Activated CD4-positive, alpha-beta memory T cell treated with anti-CD3 and anti-CD28 coated beads for 36 hours (primary cell): ENCODE data around the gene ATR. TPM values are rescaled to one million over a fixed set of nuclear protein-coding genes. Genes with fewer than 3 reads are reported as not detected.

Experiments used
- CTCF ChIA-PET: fragments of 350-600 bp; sonication (Branson Sonifier 250); formaldehyde crosslinking; loops from one replicate; lab custom pipeline; 2021; ENCODE audit warnings: antibody characterized with exemption, inconsistent platforms; lab: Charles Lee
- POLR2A ChIA-PET: fragments of 350-600 bp; sonication (Branson Sonifier 250); formaldehyde crosslinking; loops from one replicate; lab custom pipeline; 2021; ENCODE audit warnings: antibody characterized with exemption; lab: Charles Lee
- DNase-seq: peaks from one replicate; pipeline ENCODE4 v3.0.0-alpha.2; 2020
- H3K27ac Mint-ChIP-seq: one replicate; pipeline ENCODE4 v1.8.0; 2021; ENCODE audit warnings: mixed read lengths
- H3K27me3 Mint-ChIP-seq: one replicate; pipeline ENCODE4 v1.8.0; 2021; ENCODE audit warnings: mixed read lengths
- H3K36me3 Mint-ChIP-seq: one replicate; pipeline ENCODE4 v1.8.0; 2021; ENCODE audit warnings: mixed read lengths
- H3K4me1 Mint-ChIP-seq: one replicate; pipeline ENCODE4 v1.8.0; 2021; ENCODE audit warnings: low read depth, mixed read lengths
- H3K4me3 Mint-ChIP-seq: one replicate; pipeline ENCODE4 v1.8.0; 2021; ENCODE audit warnings: mild to moderate bottlenecking, mixed read lengths
- H3K9me3 Mint-ChIP-seq: one replicate; pipeline ENCODE4 v1.8.0; 2021; ENCODE audit warnings: mixed read lengths
- intact Hi-C: fragments of 100-400 bp; cut with micrococcal nuclease; formaldehyde crosslinking; loops from one replicate; pipeline ENCODE4 v1.15.1; 2023
- total RNA-seq, 2 experiments: library from RNA; stranded (reverse); gene quantifications; one replicate each; pipeline ENCODE4 v1.2.3, GENCODE V29; 2021

The ATR gene
- total RNA-seq = 10 to 100 TPM; 41.6 to 42.3 TPM

DNA sequence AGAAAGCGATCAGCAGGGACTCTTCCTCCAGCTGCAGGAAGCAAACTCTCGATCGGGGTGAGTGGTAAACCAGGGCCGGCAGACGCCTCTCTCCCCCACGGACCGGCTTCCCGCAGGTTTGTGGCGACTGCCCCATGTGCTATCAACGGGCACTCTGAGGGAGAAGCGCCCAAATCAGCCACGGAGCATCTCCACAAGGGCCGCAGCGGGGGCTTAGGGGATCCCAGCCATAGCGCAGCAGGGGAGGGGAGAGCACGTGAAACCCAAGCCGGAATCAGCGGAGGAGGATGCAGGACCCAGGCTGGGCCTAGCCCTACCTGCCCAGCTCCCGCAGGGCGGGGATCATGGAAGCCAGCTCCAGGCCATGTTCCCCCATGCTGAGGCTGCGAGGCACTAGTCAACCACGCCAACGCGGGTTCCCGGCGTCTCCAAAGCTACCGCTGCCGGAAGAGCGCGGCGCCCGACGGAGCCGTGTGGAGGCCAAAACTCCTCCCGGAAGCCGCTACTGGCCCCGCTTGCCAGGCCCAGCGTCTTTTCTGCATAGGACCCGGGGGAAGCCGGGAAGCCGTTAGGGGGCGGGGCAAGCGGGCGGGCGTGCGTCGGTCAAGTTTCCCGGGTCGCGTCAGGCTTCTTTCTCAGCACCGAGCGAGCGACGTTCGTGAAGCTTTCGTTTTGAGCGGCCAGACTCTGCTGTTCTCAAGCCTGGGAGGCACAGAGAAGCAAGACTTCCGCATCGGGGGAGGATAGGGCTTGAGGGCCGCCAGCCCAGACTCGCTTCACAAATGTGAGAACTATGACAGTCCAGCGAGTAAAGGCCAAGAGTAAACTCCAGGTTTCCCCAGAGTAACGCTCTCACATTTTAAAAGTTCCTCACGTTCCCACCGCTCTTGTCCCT is at the start of gene ATR:
ATR (minus strand) TSS at position 405 of the 895 bp plus-strand sequence; CDS start at position 376, 29 bp downstream.
- peaks cover 12% of the 10 kb centered on the region for H3K36me3 Mint-ChIP-seq
- peak within 1 kb of the TSS; percentile 94 for H3K27ac Mint-ChIP-seq
- H3K9me3 Mint-ChIP-seq = no peaks in the 10 kb centered on the region
- peak within 1 kb of the TSS; percentile 98 for H3K4me3 Mint-ChIP-seq
- ChIA-PET POLR2A (interaction anchor here (0.6 to 3.4 kb wide), 9 partner anchors 10 to 423 kb away, joined by 3 to 26 read pairs (median 6); partner anchors contain the start of genes PLS1, TRPC1, U2SURP and XRN1), CTCF (interaction anchor here (0.6 to 1.1 kb wide), 3 partner anchors 8 to 424 kb away, joined by 3 to 5 read pairs (median 3); no protein-coding TSS in a partner anchor)
- peak; percentile 98 for DNase-seq
- H3K4me1 Mint-ChIP-seq = peaks cover 43% of the 10 kb centered on the region
- intact Hi-C loops = loop anchor here (1.0 to 5.0 kb wide), 8 partner anchors 18 to 1636 kb away; partner anchors contain the start of genes PLS1, SLC25A36, TRPC1 and U2SURP
- no peaks in the 10 kb centered on the region for H3K27me3 Mint-ChIP-seq

- Mint-ChIP-seq H3K27me3 (no peaks in the 10 kb centered on the region), H3K36me3 (no peaks in the 10 kb centered on the region), H3K27ac (no peak overlapping the region), H3K4me3 (no peak overlapping the region), H3K4me1 (no peaks in the 10 kb centered on the region), H3K9me3 (no peaks in the 10 kb centered on the region)
- DNase-seq = no peak
- ChIA-PET CTCF (no interaction called here), POLR2A (no interaction called here)
- intact Hi-C loops = no loop called here
Observed at GRCh38 chr3:142626971-142627370, 48.4 kb upstream of the ATR start.

GRCh38 chr3:142625153-142625440 is 46.6 kb upstream of the ATR start:
- no peak overlapping the region for H3K4me3 Mint-ChIP-seq
- intact Hi-C loops = no loop called here
- H3K27ac Mint-ChIP-seq = no peak overlapping the region
- CTCF ChIA-PET = interaction anchor here (1.6 kb wide), 1 partner anchor 15 kb away, joined by 4 read pairs; no protein-coding TSS in a partner anchor
- H3K27me3 Mint-ChIP-seq = no peaks in the 10 kb centered on the region
- DNase-seq = no peak
- H3K4me1 Mint-ChIP-seq = no peaks in the 10 kb centered on the region
- POLR2A ChIA-PET = interaction anchor here (0.6 kb wide), 1 partner anchor 1837 kb away, joined by 3 read pairs; no protein-coding TSS in a partner anchor
- no peaks in the 10 kb centered on the region for H3K36me3 Mint-ChIP-seq
- no peaks in the 10 kb centered on the region for H3K9me3 Mint-ChIP-seq

DNA sequence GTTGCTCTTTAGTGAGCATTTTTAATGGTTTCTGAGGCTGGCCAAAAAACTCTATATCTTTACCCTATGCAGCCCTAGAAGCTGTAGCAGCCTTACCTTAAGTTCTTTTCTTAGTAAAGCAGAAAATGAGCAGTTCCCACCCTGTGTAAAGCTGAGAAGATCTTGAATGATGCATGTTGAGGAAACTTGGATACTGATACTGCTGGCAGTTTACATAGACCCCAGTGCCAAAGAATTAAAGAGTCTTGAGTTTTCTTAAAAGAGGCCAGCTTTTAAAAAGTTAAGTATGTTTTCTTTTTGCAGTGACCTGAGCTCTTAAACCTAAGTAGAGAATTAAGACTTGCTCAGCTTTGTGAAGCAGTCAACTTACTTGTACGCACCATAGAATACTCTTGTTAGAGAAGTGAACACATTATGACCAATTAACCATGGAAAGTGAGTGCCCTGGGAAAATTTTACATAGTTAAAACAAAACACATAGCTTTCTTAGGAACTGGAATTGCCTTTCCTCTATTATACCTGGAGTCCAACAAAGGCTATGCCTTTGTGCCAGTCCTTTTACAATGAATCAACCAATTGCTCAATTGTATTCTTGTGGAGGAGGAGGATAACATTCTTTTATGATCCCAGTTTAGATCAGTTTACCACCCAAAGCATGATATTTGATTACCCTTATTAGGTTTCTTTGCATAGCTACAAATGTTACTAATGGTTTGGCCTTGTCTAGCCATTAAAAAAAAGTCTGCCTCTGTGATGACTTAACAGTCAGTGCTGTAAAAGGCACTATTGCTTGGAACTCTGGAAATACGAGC is 46.0 kb upstream of the ATR start:
- no peak for DNase-seq
- Mint-ChIP-seq H3K4me1 (no peaks in the 10 kb centered on the region), H3K36me3 (no peaks in the 10 kb centered on the region), H3K9me3 (no peaks in the 10 kb centered on the region), H3K4me3 (no peak overlapping the region), H3K27ac (no peak overlapping the region), H3K27me3 (no peaks in the 10 kb centered on the region)
- CTCF ChIA-PET = interaction anchor here (1.6 kb wide), 1 partner anchor 14 kb away, joined by 4 read pairs; no protein-coding TSS in a partner anchor
- POLR2A ChIA-PET = interaction anchor here (0.6 kb wide), 2 partner anchors 217 to 1836 kb away, joined by 3 read pairs; no protein-coding TSS in a partner anchor
- intact Hi-C loops = no loop called here

GRCh38 chr3:142623194-142623593 is 44.7 kb upstream of the ATR start:
- ChIA-PET CTCF (no interaction called here), POLR2A (no interaction called here)
- no peak for DNase-seq
- no peaks in the 10 kb centered on the region for H3K4me1 Mint-ChIP-seq
- H3K4me3 Mint-ChIP-seq = no peak overlapping the region
- no peaks in the 10 kb centered on the region for H3K36me3 Mint-ChIP-seq
- no peaks in the 10 kb centered on the region for H3K27me3 Mint-ChIP-seq
- H3K27ac Mint-ChIP-seq = no peak overlapping the region
- intact Hi-C loops = no loop called here
- no peaks in the 10 kb centered on the region for H3K9me3 Mint-ChIP-seq

- Mint-ChIP-seq H3K9me3 (no peaks in the 10 kb centered on the region), H3K4me1 (no peaks in the 10 kb centered on the region), H3K27ac (no peak overlapping the region), H3K36me3 (no peaks in the 10 kb centered on the region), H3K27me3 (no peaks in the 10 kb centered on the region), H3K4me3 (no peak overlapping the region)
- no peak for DNase-seq
- CTCF ChIA-PET = no interaction called here
- POLR2A ChIA-PET = no interaction called here
- intact Hi-C loops = no loop called here
Observed at GRCh38 chr3:142622405-142622804, 43.9 kb upstream of the ATR start.

DNA sequence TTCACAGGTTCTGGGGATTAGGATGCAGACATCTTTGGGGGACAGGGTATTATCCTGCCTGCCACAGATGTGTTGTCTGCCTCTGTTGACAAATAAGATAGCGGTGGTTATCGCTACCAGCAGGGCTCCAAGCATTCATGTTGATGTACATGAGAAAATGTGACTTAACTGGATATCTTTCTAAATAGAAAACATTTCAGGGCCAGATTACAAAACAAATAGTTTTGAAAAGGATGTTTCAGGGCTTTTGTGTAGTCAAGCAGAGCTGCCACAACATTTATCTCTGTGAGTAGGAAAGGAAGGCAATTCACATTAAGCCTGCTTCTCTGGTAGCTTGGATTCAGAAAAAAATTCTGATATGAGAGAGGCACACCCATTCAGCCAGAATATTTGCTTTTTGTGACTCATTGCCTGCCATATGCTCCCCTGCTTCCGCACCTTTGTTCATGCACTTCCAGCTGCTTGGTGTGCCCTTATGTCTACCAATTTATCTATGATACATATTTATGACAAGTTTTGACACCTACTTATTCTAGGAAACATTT is 40.5 kb upstream of the ATR start:
- POLR2A ChIA-PET = interaction anchor here (1.1 kb wide), 1 partner anchor 8 kb away, joined by 3 read pairs; no protein-coding TSS in a partner anchor
- Mint-ChIP-seq H3K4me3 (no peak overlapping the region), H3K36me3 (no peaks in the 10 kb centered on the region)

DNA sequence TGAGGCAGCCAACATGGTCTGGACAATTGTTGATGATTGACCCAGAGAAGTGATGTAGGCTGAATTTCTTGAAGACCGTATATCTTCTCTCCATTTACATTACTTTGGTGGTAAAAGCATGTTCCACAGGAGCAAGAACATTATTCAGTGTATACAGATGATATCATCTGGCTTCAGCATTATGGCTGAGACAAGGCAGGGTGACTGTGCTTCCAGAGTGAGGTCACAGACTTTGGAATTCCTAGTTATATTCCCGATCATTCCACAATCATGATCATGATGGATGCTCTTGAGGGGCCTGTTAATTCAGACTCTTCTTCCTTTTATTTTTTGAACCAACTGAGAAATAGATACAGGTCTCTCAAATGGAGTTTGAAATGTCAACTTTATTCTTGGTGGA is 36.6 kb upstream of the ATR start:
- no peak for DNase-seq
- CTCF ChIA-PET = no interaction called here
- intact Hi-C loops = no loop called here
- no peak overlapping the region for H3K4me3 Mint-ChIP-seq
- no peaks in the 10 kb centered on the region for H3K36me3 Mint-ChIP-seq
- H3K9me3 Mint-ChIP-seq = no peaks in the 10 kb centered on the region
- H3K27me3 Mint-ChIP-seq = no peaks in the 10 kb centered on the region
- no peak overlapping the region for H3K27ac Mint-ChIP-seq
- POLR2A ChIA-PET = no interaction called here
- no peaks in the 10 kb centered on the region for H3K4me1 Mint-ChIP-seq

More for the DNA sequence above, 40.5 kb upstream of the ATR start:
- Mint-ChIP-seq H3K9me3 (no peaks in the 10 kb centered on the region), H3K27me3 (no peaks in the 10 kb centered on the region), H3K4me1 (no peaks in the 10 kb centered on the region), H3K27ac (no peak overlapping the region)
- intact Hi-C loops = no loop called here
- CTCF ChIA-PET = no interaction called here
- DNase-seq = no peak

- Mint-ChIP-seq H3K9me3 (no peaks in the 10 kb centered on the region), H3K27ac (no peak overlapping the region), H3K4me1 (no peaks in the 10 kb centered on the region), H3K36me3 (no peaks in the 10 kb centered on the region), H3K27me3 (no peaks in the 10 kb centered on the region), H3K4me3 (no peak overlapping the region)
- ChIA-PET POLR2A (interaction anchor here (1.3 kb wide), 1 partner anchor 12 kb away, joined by 3 read pairs; no protein-coding TSS in a partner anchor), CTCF (no interaction called here)
- DNase-seq = no peak
- intact Hi-C loops = no loop called here
Observed at GRCh38 chr3:142614059-142614626, 35.6 kb upstream of the ATR start.

- ChIA-PET CTCF (no interaction called here), POLR2A (interaction anchor here (1.3 kb wide), 1 partner anchor 12 kb away, joined by 3 read pairs; no protein-coding TSS in a partner anchor)
- Mint-ChIP-seq H3K36me3 (no peaks in the 10 kb centered on the region), H3K4me1 (no peaks in the 10 kb centered on the region), H3K27ac (no peak overlapping the region), H3K9me3 (no peaks in the 10 kb centered on the region), H3K27me3 (no peaks in the 10 kb centered on the region), H3K4me3 (no peak overlapping the region)
- DNase-seq = no peak
- intact Hi-C loops = no loop called here
Observed at GRCh38 chr3:142613491-142613890, 35.0 kb upstream of the ATR start.

DNA sequence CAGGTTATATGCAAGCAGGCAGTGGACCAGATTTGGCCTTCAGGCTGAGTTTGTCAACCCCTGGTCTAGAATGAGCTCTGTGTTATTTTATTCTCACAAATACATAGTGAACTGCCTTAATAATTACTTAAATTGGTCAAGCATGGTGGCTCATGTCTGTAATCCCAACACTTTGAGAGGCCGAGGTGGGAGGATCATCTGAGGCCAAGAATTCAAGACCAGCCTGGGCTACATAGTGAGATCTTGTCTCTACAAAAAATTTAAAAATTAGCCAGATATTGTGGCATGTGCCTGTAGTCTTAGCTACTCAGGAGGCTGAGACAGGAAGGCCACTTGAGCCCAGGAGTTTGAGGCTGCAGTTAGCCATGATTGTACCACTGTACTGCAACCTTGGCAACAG is 32.7 kb upstream of the ATR start:
- Mint-ChIP-seq H3K36me3 (no peaks in the 10 kb centered on the region), H3K27me3 (no peaks in the 10 kb centered on the region), H3K4me1 (no peaks in the 10 kb centered on the region), H3K27ac (no peak overlapping the region), H3K9me3 (no peaks in the 10 kb centered on the region), H3K4me3 (no peak overlapping the region)
- ChIA-PET CTCF (interaction anchor here (0.9 kb wide), 1 partner anchor 24 kb away, joined by 3 read pairs; no protein-coding TSS in a partner anchor), POLR2A (interaction anchor here (0.7 kb wide), 1 partner anchor 8 kb away, joined by 3 read pairs; no protein-coding TSS in a partner anchor)
- no peak for DNase-seq
- intact Hi-C loops = no loop called here
